C4-2B (cell line): ENCODE results near the gene ZNF668.

ENCODE experiments used
- CTCF ChIP-seq: fragments of 450-650 bp; conservative IDR thresholded peaks from 2 replicates; pipeline ENCODE4 v1.5.1; 2017; ENCODE audit warnings: mild to moderate bottlenecking
- ZFX ChIP-seq: fragments of 450-650 bp; IDR thresholded peaks from 2 replicates; pipeline ENCODE4 v1.6.1; 2017

- TF ChIP-seq CTCF (no peak), ZFX (no peak)
Observed at GRCh38 chr16:31086629-31086906, 12.5 kb upstream of the ZNF668 start.
